SIG-M5 (cell line): ENCODE results near the gene SLAMF9.

Source experiments
- DNase-seq: peaks from one replicate; lab custom pipeline; 2025; lab: John Stamatoyannopoulos, UW

The SLAMF9 gene

DNA sequence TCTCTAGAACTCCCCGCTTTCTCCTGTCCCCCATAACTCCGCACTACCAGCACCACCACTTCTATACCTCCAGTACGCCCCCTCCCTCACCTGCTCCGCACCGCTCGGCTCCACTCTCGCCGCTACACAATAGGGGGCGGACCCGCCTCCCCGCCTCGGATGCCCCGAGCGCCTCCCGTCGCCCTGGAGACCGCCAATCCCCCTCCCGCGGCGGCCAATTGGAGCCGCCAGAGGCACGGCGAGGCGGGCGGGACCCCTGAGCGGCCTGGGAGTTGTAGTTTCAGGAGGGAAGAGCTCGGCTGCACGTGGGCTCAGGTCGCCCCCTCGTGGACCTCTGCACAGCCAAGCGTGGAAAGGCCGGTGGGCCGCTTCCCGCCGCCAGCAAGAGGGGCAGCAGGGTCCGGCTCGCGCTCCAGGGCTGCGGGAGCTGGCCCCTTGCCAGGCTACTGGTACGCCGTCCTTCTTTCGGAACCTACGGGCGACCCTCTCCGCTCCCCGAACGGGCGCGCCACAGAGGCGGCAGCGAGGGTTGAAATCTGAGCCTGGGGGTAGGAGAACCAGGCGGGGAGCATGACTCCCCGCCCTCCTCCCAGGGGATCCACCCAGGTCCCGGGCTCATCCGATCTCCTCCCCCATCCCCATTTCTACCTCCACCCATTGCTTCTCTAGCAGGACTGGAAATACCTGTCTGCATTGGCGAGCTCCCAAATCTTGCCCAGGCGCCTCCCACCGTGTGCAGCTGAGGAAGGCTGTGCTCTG is 8.4 kb downstream of the SLAMF9 start, which contains the start of gene IGSF9:
Gene IGSF9 (minus strand): TSS at position 131 of the 759 bp plus-strand sequence. CDS start 2,159 bp downstream, outside the sequence.
- DNase-seq = no peak

DNA sequence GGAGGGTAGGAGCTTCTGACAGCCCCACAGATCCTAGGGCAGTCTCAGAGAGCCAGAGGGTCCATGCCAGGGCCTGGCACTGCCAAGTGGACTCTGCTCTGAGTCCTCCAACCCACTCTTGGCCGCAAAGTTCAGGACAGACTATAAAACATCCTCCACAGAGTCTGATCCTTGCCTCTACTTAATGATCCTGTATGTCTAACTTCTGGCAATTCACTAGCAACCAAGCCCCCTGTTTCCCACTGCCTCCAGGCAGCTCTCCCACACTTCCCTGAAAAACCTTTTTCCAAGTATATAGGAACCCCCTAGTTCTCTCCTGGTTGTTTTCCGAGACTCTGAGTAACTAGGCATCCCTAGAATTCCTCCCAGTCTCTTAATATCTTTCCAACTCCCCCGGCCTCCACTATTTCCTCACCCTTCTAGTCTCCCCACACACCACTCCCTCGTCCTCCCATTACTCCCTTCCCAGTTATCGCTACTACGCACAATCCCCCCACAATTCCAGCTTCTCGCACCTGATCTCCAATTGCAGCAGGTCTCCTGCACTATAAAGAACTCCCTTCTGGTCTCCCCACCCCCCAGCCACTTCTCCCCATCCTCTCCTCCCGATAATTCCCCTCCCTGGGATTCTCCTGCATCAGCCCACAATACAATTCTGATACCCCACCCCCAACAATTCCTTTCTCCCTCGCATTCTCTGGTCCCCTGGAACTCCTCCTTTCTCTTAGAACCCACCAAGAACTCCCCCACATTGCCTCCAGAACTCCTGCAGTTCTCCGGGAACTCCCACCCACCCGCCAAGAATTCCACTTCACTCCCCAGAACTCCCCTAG is 9.2 kb downstream of the SLAMF9 start:
- no peak for DNase-seq

DNA sequence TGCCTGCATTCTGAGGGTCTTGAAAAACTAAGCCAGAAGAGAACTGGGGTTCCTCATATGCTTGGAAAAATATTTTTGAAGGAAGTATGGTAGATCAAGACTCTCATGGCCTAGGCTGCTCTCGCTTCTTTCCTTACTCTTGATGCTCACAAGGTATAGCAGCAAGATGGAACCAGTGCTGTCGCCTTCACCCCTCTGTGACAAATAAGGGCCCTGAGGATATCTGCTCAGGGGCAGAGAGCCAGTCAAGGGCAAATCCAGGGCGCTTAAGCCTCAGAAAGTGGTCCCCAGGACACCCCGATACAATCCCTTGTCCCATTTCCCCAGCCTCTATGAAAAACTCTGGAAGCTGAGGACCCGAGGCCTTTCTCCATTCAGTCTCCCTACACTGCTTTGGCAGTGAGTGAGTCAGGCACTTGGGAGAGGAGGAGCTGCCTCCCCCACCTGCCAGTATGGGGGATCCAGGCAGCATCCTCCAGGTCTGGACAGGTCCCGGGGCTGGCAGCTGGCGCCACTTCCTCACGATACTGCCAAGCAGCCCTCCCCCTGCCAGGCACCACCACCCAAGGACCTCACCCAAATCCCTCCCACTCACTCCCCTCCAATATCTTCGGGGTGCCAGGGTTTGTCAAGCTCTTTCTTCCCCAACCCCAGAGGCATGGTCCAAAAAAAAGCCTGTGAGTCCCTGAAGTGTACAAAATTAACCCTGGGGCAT is 10.0 kb downstream of the SLAMF9 start:
- no peak for DNase-seq

DNA sequence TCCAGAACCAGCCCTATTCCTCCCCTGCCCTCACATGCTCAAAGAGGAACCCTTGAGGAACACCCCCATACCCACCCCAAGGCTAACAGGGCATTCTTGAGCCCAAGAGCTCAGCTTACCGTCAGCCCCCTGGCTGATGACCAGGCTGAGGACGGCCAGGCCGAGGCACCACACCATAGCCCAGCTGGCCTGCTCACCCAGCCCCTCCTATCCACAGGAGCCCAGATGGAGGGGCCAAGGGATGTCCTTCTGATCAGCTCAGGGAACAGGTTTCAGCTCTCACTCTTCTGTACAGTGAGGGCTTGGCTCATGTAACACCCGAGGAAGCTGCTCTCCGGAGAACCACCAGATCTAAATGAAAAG is 10.8 kb downstream of the SLAMF9 start:
- DNase-seq = no peak

DNA sequence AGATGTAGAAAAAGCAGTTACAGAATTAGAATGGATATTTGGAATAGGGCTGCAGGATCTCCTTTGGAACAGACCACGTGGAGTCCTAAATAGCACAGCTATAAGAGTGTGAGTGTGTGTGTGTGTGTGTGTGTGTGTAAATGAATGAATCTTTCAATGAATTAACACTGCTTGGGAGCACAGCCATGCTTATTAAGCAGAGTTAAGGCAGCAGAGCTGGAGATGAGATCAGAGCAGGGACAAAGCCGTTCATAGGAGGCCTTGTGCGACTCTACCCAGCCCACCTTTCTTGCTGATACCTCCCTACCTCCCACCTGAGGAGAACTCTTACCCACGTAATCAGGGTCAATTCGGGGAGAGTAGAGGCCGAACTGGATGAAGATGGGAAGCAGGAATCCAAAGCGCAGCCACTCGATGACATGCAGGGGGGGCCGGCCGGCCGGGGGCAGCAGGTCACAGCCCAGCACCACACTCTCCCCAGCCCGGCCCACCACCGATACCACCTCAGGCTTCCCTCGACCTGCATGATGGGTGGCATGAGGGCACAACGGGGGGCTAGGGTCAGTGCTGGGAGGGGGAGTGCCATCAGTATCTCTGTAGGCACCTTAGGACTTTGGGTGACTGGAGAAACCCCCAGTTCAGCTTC is 11.3 kb downstream of the SLAMF9 start:
- DNase-seq = no peak

DNA sequence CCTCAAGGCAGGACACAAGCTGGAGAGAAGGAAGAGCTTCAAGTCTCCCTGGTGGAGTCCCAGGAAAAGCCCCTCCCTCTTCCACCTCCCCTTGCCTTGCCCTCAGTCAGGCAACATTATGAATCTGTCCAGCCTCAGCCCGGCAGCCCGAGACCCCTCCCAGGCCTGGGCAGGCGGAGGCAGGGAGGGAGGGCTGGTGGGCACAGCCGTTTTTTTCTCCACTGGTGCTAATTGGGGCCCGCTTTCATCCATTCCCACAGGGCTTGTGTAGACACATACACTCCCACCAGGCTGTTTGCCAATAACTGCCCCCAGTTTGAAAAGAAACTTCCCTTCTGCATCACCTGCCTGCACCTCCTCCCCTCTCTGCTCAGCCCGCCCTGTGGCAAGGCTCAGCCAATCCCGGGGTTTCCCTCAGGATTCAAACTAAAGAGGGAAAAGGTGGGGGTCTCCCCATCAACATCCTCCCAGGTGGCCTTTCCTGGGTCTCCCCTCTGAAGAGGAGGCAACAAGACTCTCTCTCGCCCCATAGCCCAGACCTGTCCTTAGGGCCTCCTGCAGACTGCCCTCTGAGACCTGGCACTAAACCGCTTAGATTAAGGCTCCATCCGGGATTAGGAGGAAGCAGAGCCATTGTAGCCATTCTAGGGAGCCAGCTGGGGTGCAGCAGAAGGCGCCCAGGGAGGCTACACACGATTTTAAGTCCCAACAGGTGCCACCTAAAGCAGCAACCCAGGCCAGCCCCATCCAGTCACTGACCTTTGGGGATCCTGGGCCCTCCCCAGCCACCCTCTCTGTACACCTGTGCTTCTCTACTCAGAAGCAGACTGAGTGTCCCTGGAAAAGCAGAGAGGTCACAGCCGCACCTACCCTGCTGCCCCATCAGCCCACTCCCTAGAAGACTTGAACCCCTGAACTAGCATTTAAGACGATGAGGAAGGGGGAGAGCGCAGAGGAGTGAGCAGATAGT is 12.2 kb downstream of the SLAMF9 start:
- no peak for DNase-seq

DNA sequence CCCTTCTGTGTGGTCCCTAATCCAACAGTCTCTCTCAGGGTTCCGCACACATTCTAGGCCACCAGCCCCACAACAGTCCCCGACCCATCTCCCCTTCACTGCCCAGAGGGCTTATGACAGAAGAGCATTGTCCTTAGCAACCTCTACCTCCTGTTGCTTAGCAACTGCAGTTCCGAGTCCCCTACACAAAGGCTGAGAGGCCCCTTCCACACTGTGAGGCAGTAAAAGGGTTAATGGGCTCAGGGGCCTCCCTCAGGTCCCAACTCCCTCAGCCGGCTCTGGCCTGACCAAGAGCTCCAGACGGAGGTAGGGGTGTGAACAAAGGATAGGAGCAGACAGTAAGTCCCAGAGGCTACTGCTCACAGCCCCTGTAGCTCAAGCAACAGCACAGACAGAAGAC is 12.9 kb downstream of the SLAMF9 start:
- no peak for DNase-seq

DNA sequence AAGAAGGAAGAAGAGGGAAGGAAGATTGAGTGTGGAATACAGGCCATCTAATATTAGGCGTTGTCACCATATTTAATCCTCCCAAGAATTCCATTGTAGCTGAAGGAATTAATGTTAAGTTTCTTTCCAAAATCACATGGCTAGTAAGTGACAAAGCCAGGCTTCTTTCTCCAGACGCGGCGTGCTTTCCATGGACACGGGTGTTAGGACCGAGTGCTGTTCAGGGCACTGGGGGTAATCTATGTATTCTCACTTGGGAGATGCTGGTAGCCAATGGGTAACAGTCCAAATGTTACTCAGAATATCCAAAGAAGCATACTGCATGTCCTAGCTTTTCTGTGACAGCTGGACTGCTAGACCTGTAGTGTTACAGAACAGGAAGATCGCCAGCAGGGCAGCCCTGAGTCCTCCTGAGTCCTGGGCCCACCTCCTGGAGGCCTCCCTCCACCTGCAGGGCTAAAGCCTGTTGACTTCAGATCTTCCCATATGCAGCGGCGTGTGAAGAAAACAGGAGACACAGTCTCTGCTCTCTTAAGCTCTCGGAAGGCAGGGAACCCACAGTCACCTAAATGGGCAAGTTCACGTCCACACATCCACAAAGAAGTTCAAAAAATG is 13.9 kb downstream of the SLAMF9 start:
- DNase-seq = no peak

DNA sequence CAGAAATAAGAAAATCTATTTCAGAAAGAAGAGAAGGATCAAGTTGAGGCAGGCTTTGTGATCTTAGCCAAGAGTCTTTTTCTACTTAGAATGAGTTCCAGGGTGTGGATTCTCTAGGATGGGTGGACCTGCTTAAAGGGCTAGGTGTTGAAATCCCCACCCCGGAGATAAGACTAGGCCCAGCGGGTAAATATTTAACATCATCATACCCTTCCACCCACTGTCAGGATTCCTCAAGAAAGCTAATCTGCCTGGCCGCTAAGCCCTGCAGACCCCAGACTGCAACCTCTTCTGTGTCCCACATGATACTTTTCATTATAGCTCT is 14.4 kb downstream of the SLAMF9 start:
- no peak for DNase-seq

DNA sequence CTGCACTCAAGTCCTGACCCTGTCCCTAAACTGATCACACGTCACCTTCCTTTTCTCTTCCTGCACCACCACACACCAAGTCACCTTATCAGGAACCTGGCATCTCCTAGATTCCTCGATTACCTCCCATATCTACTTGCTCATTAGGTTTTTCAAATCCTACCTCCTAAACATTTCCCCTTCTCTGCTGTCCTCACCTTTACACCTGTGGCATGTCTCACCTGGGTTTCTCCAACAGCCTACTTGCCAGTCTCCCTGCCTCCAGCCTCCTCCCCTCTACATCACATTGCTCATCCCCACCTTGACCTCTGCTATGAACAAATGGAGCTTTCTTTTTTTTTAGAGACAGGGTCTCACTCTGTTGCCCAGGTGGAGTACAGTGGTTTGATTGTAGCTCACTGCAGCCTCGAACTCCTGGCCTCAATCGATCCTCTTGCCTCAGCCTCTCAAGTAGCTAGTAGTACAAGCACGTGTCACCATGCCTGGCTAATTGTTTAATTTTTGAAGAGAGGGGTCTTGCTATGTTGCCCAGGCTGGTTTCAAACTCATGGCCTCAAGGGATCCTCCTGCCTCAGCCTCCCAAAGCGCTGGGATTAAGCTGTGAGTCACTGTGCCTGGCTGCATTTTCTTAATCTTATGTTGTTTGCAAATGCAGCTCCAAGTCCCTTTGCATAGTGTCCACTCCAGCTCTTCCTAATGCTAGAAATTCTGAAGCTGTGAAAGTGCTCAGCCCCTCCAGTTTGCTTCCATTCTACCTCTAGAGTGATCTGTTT is 14.9 kb downstream of the SLAMF9 start:
- no peak for DNase-seq

DNA sequence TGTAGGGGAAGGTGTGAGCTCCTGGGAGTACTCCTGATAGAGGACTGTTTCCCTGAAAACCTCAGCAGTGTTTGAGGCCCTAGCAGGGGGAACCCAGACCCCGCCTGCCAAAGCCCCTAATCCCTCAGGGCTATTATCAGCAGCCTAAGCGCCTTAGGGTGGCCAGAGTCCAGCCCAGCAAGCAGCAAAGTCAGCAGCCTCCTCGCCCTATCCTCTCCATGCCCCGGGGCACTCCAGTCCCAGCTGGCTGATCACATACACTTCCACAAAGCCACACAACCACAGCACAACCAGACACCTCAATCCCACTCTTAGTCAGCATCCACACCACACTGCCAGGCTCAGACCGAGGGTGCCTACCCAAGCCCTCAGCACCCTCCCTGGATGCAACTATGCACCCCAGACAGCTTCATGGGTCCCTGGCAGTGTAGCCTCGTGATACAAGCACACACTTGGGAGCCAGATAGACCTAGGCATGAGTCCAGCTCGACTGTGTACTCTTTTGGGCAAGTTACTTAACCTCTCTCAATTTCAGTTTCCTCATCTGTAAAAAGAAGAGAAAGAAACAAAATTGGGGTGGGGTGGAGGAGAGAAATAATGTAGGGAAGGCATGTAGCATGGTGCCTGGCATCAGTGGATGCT is 15.7 kb downstream of the SLAMF9 start:
- DNase-seq = no peak

DNA sequence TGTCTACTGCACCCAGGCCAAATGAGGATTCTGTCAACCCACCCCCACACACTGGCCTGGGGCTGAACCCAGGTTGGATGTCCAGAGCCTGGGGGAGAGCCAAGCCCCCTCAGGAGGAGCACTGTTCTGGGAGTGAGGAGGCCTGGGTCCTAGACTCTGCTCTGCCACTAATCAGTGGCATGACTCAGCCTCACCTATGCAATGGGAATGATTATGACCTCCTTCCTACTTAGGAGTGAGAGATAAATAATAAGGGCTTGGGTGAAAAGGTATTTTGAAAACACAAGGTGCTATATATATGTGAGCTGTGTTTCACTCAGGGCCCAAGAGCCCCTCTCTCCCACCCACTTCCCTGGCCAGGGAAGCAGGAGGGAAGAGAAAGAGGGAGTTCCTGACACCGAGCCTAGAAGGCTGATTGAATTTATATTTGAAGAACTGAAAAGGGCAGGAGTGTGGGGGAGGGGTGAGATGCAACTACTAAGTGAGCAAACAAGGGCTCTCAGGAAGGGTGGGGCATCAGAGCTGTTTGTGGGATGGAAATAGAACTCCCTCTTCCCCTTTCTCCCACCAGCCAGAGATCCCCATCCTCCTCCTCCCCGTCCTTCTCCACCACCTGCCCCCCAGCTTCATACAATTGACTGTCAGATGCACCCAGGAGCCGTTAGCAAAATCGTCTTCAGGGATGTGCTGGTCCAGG is 16.8 kb downstream of the SLAMF9 start:
- peak; percentile 54 for DNase-seq

DNA sequence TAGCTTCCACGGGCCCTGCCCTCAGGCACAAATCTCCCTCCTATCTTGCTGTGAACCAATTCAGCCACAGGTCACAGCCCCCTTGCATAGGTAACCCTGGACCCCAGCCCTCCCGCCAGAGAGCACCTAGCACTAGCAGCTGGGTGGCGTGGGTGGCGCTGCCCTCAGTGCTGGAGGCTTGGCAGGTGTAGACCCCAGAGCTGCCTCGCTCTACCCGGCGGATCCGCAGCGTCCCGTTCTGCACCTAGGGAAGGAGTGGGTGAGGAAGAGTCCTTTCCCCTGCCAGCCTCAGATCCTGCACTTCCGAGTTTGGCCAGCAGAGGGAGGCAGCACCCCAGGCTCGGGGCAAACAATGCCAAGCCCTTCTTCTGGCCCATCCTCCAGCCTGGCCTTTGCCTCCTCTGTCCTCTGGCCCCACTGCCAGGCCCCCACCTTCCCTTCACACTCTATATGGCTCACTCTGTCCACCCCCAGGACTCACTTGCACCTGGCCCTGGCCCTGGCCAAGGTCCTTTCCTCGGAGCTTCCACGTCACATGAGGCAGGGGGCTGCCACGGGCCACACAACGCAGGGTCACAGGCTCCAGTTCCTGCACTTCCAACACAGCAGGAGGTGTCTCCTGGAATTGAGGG is 17.6 kb downstream of the SLAMF9 start:
- no peak for DNase-seq

DNA sequence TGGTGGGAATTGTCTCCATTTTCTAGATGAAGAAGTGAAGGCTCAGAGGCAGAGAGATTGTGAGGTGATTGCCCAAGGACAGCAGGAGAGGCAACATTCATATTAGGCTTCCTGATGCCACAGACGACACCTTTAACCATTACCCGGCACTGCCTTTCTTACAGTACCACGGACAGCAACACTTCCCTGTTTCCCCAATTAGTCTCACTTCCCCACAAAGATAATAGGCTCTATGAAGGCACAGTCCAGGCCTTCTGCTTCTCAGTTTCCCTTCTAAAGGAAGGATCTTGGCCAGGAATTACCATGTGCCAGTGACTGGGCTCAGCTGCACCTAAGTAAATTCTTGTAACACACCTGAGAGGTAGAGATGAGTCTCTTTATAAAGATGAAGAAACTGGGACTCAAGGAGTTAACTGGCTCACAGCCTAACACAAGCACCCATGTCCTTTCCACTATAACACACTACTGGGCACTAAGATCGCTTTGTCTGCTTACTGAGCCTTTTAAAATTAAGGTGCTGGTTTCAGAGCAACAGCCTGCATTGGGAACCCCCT is 18.2 kb downstream of the SLAMF9 start:
- DNase-seq = no peak

DNA sequence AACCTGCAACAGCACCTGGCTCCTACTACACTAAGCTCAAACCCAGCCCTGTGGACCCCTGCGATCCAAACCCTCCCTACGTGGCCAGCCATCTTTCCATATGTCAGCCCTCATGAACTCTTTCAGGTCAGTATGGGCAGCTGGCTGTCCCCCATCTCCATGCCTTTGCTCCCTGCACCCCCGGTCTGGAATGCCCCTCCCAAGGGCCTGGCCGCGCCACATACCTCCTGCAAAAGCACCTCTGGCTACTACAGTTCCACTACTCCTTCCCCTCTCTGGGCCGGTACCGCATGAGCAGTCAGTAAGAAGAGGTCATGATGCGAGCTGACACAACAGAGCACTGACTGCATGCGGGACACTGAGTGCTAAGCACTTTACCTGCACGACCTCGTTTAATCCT is 18.7 kb downstream of the SLAMF9 start:
- DNase-seq = no peak

DNA sequence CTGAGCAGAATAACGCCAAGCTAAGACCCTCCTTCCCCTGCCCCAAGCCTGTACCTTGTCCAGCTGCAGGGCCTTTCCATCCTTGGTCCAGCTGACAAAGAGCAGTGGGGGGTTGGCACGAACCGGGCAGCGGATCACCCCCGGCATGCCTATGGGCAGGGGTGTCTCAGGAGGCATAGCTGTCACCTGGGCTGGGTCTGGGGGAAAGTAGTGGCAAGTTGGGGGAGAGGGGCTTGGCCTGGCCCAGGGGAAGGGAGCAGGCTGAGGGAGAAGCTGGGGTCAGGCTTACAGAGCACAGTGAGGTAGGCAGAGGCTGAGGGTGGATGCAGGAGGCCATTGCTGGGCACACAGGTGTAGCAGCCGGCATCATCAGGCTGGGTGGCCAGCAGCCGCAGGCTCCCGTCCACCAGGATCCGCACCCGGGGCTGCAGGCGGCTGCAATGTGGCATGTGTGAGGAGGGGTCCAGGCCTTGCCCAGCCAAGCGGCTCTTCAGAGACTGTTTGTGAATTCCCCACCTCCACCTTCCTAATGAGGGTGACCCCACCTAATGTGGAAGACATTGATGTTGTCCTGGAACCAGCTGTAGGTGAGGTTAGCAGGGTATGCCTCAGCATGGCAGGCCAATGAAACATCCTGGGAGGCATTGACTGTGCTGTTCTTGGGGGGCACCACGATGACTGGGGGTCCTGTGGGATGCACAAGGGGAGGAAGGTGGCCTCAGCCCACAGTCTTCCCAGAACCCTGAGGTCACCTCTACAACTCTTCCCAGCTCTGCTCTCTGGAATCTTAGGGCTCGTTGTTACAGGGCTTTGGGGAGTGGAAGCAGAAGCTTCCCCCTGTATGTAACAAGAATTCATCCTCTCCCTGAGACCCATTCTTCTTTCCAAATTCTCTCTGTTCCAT is 19.6 kb downstream of the SLAMF9 start:
- no peak for DNase-seq

DNA sequence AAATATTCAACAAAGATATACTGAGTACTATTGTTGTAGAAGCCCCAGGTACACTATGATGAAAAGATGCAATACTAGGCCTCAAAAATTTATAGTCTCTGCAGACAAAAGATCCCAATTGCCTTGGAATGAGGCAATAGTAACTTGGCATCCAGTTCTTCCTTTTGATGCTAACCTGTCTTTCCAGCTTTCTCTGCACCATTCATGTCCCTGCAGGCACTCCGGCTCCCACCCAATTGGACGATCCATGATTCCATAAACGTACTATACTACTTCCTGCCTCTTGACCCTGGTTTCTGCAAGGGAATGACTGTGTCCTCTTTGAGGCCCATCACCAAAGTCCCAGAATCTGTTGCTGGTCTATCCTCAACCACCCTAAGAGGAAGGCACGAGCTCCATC is 20.7 kb downstream of the SLAMF9 start:
- DNase-seq = no peak
